Lower leg skin (tissue), 4 donors: ENCODE data around the gene NMNAT1. TPM values are rescaled to one million over a fixed set of nuclear protein-coding genes. Genes with fewer than 3 reads are reported as not detected.
A peak's percentile ranks its signal among the peaks of the same experiment; 100 is the strongest.

ENCODE experiments used
- DNase-seq, 2 donors: peaks; one replicate each; pipeline ENCODE4 v3.0.0-alpha.2; 2019; ENCODE audit warnings: low spot score in 2 of 2
- H3K4me3 ChIP-seq: fragments of 200-600 bp; sonication (generic); 2 replicates; pipeline ENCODE4 v1.5.1; 2017; ENCODE audit warnings: mild to moderate bottlenecking, low read depth; ENCODE audit not compliant: poor library complexity, severe bottlenecking
- POLR2A ChIP-seq, 2 donors: fragments of 450-650 bp; IDR thresholded peaks; one replicate each; pipeline ENCODE4 v1.6.1; 2016 to 2017; ENCODE audit warnings: antibody characterized with exemption in 2 of 2, mild to moderate bottlenecking in 1 of 2, moderate library complexity in 1 of 2
- WGBS, 2 donors: methylation state at CpG; one replicate each; pipeline ENCODE4 v1.1.5; 2018; 5-methylcytosine and 5-hydroxymethylcytosine counted together
- intact Hi-C: fragments of 100-400 bp; cut with DNase I; formaldehyde crosslinking; loops from one replicate; pipeline ENCODE4 v1.15.0; 2023; ENCODE audit warnings: low total_unique reads
- total RNA-seq, 4 donors: library from RNA; depleted of rRNA; stranded (reverse); fragments of >200 nt; gene quantifications; one replicate each; pipeline ENCODE4 v1.1.0, GENCODE V29; 2016
- TF ChIP-seq, protein P1 (sequence below), 3 donors: fragments of 450-650 bp; IDR thresholded peaks; one replicate each; pipeline ENCODE4 v1.5.1; 2016; ENCODE audit warnings: antibody characterized with exemption in 3 of 3, mild to moderate bottlenecking in 3 of 3, moderate library complexity in 2 of 3

NMNAT1 gene
- total RNA-seq, 4 donors from 2014 or later, result 3.2 to 8.2 (median 5.3) TPM

DNA sequence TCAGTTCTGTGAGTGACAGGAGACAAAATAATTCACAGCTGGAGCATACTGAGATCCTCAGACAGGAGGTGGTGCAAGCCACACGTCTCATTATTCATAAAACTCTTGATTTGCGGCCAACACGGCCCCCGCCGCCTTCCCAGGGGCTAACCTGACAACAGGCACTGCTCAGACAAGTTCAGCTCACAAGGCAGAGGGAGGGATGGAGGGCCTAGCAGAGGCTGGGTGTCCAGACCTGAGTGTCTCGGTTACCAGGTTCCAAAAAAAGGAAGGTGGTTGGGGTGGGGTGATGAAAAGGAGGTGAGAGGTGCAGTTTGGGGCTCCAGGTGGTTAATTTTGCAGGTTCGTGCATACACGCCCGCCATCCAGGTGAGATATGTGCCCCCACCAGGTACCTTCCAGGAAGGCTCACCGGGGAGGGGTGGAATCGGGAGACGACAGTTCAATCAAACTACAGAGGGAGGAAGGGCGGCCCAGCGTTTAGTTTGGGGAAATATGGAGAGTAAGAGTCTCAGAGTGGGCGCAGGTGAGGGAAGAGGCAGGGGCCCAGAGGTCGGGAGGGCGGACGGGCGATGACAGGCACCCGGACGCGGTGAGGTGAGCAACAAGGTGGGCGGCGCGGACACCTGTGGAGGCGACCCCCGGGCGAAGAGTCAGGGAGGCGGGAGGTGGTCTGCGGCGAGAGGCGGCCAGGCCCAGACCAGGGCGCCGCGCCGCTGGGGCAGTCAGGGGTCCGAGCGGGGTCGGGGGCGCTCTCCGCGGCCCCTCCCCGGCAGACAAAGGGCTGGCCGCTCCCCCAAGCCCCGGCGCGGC lies 33.8 kb upstream of the NMNAT1 start:
- H3K4me3 ChIP-seq, result peak overlapping the region; percentile 81
- WGBS, 2 donors, result 1 to 2% methylated on average over 30 to 38 of the region's 47 CpGs
- TF ChIP-seq, protein P1, sequence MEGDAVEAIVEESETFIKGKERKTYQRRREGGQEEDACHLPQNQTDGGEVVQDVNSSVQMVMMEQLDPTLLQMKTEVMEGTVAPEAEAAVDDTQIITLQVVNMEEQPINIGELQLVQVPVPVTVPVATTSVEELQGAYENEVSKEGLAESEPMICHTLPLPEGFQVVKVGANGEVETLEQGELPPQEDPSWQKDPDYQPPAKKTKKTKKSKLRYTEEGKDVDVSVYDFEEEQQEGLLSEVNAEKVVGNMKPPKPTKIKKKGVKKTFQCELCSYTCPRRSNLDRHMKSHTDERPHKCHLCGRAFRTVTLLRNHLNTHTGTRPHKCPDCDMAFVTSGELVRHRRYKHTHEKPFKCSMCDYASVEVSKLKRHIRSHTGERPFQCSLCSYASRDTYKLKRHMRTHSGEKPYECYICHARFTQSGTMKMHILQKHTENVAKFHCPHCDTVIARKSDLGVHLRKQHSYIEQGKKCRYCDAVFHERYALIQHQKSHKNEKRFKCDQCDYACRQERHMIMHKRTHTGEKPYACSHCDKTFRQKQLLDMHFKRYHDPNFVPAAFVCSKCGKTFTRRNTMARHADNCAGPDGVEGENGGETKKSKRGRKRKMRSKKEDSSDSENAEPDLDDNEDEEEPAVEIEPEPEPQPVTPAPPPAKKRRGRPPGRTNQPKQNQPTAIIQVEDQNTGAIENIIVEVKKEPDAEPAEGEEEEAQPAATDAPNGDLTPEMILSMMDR (IDR thresholded peaks at IDR 0.05), result no peak
- no peak for TF ChIP-seq POLR2A (IDR thresholded peaks at IDR 0.05)
- intact Hi-C loops, result no loop called here
- peak in 1 of 2 donors; percentile 90 for DNase-seq

DNA sequence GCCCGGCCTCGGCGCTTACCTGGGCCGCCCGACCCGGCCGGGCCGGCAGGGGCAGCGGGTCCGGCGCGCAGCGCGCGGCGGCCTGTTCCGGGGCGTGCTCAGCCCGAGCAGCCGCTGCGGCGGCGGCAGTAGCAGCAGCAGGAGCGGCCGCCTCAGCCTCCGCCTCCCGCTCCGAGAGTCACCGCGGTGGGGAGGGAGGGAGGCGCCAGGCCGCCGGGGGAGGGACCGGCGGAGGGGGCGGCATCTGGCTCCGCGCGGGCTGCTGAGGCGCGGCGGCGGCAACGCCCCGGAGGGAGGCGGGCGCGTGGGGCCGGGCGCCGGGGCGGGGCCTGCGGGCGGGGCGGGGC lies 33.2 kb upstream of the NMNAT1 start, which contains the start of gene CTNNBIP1:
Gene CTNNBIP1, minus strand, starts transcription at position 194 of the 347 bp plus-strand sequence. CDS start 38,205 bp downstream, outside the sequence.
- intact Hi-C loops, result no loop called here
- DNase-seq, result no peak
- WGBS, 2 donors, result 0% methylated on average over 1 of the region's 55 CpGs; no CpG with 5 or more reads in 1 of the 2 donors
- peak within 1 kb of the TSS; percentile 81 for H3K4me3 ChIP-seq
- TF ChIP-seq, protein P1 (IDR thresholded peaks at IDR 0.05), result no peak
- TF ChIP-seq POLR2A (IDR thresholded peaks at IDR 0.05), result no peak

DNA sequence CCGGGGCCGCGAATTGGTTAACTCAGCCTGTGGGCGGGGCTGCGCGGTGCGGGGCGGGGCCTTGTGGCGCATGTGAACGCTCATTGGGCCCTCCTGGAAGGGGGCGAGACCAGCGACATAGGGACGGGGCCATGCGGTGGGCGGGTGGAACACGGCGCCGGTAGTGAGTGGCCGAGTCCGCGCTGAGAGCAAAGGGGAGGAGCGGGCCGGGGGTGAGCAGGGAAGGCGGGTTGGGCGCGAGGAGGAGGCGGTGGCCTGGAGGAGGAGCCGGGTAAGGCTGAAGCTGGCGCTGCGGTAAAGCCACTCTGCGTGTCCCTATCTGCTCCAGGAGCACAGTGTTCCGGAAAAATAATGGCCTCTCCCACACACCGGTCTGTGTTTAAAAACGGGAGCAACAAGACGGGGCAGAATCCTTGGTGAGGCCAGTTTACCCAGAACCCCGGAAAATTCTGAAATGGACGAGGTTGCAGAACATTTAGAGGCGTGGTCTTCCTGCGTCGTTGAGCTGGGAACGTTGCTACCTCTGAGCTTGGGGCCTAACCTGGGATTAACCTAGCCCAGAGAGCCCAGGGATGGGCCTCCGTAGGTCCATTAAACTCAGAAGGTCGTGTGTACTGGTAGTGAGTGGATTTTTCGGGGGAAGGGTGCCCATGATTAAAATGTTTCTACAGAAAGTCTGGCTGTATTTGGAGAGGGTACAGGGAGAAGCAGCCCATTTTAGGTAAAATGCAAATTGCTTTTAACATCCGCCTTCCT lies 32.7 kb upstream of the NMNAT1 start:
- intact Hi-C loops, result no loop called here
- 0 to 1% methylated on average over 38 to 41 of the region's 45 CpGs for WGBS, 2 donors
- no peak for TF ChIP-seq POLR2A (IDR thresholded peaks at IDR 0.05)
- TF ChIP-seq, protein P1 (IDR thresholded peaks at IDR 0.05), result no peak
- no peak overlapping the region for H3K4me3 ChIP-seq
- DNase-seq, result peak; percentile 100

DNA sequence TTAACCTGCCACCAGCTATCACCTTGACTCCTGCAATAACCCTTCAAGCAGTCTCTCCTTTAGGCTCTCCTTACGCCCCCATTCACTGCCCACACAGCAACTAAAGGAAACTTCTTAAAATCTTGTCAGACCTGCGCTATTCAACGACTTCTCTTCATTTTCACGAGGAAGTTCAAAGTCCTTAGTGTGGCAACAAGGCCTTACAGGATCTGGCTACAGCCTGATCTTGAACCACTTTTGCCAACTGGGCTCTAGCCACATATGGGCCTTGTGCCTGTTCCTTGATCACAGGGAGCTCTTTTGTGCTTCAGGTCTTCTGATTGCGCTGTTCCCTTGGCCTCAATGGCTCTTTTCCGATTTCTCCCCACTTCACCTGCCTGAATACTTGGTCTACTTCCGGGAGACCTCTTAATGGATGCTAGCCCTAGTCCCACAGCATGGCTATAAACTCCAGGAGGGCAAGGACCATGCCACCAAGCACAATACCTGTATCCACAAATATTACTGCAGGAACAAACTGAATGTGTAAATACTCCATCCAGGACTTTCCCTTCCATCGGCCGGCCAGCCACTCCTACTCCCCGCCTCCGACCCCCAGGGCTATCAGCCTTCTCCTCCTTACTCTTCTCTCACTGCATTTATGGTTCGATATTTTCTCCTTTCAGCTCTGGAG lies 30.9 kb upstream of the NMNAT1 start:
- TF ChIP-seq, protein P1 (IDR thresholded peaks at IDR 0.05), result no peak
- no peak for TF ChIP-seq POLR2A (IDR thresholded peaks at IDR 0.05)
- WGBS, 2 donors, result 68 to 79% methylated on average over 12 of the region's 12 CpGs
- peak in 1 of 2 donors; percentile 46 for DNase-seq
- H3K4me3 ChIP-seq, result no peak overlapping the region
- intact Hi-C loops, result no loop called here

DNA sequence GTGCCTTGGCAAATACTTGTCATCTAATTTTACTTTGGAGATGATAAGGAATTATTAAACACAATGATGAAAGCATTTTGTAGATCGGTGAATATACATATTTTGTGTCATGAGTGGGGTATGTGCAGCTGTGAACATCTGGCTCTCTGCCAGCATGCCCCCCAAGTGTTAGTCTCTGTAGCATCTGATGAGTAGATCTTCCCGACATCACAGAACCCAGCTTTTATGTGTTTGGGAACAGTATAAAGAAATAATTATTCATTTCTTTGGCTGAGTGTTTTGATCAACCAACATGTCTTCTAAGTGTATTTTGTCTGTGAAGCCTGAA lies 28.7 kb upstream of the NMNAT1 start:
- intact Hi-C loops, result no loop called here
- H3K4me3 ChIP-seq, result no peak overlapping the region
- DNase-seq, result peak in 1 of 2 donors; percentile 69
- WGBS, 2 donors, result 47 to 55% methylated on average over 2 of the region's 2 CpGs
- TF ChIP-seq, protein P1 (IDR thresholded peaks at IDR 0.05), result no peak
- no peak for TF ChIP-seq POLR2A (IDR thresholded peaks at IDR 0.05)
